Cardiac septum (tissue), 1 donor: ENCODE measurements around the gene ACTN3. TPM values are rescaled to one million over a fixed set of nuclear protein-coding genes. Genes with fewer than 3 reads are reported as not detected.
"Not testable (repeated sequence)": the region's sequence is repeated elsewhere in the genome, so short reads cannot be mapped to it uniquely, and the experiment has no call there.

ENCODE experiments used
- DNase-seq: peaks from one replicate; pipeline ENCODE4 v3.0.0-alpha.2; 2020; ENCODE audit warnings: low spot score
- intact Hi-C: fragments of 100-400 bp; cut with DNase I; formaldehyde crosslinking; loops from one replicate; pipeline ENCODE4 v1.14.0; 2022
- total RNA-seq: library from RNA; stranded (reverse); fragmentation: NEBNext Ultra II Directional; extraction: Animal tissue kit (Norgen Biotek cat#: 25700); gene quantifications from one replicate; pipeline ENCODE4 v1.2.1, GENCODE V29; 2021
- donor health status: DM: no; HTN: no; CAD: no.

Gene ACTN3
- total RNA-seq, 1 donor from 2014 or later, result 0.11 TPM

DNA sequence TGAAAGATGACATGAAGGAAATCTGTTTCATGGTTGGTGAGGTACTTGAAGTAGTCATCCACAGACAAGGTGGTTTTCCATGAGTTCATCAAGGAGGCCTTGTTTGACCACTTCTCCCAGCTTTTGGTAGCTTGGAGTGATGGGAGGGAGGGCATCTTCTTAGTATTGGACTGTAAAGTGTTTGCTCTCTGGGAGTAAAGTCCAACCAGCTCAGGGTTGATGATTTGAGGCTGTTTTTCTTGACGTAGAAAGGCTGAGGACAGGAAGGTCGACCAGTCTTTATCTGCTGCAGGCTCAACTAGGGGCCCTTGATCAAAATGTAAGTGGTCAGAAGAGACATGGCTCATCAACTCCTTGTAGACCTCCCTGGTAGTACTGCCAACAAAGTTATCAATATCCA is 44.5 kb downstream of the ACTN3 start:
- no peak for DNase-seq
- intact Hi-C loops, result loop anchor here (5.0 kb wide), 1 partner anchor 86 kb away; the partner anchor contains the start of gene RBM4B

DNA sequence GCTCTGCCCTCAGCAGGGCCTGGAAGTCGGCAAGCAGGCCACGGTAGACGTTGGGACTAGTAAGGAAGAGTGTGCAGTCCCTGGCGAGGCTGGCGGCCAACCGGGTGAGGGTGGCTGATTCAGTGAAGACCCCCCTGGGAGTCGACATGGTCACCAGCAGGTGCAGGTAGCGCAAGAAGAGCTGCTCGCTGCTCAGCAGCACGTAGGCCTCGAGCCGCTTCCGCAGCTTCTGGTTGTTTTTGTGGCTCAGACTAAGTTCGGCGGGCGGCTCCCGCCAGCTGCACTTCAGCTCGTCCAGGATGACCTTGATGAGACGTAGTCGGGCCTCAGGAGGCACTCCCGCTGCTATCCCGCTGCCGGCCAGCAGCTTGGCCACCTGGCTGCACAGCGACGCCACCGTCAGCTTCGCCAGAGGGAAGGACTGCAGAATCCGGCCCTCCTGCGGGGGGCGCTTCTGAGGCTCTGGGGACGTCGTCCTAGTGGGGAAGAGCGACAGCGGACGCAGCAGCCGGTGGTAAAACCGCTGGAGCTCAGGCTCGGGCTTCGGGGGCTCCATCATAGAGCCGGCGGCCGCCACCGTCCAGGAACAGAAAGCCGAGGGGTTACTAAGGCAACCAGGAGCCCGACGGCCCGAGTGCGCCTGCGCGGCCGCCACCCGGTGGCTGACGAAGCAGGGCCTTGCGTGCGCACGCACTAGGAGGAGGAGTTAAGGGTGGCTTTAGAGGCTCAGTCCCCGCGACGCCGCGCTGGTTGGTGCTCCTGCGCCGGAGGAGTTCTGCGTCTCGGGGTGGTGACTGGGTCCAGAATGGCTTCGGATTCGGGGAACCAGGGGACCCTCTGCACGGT is 46.0 kb downstream of the ACTN3 start, which contains the start of the genes CCDC87 and CCS:
Gene CCDC87, minus strand, starts transcription at position 607 of the 846 bp plus-strand sequence. Its CDS starts 48 bp downstream, at position 559.
Gene CCS, plus strand, starts transcription at position 729 of the 846 bp plus-strand sequence. Its CDS starts 77 bp downstream, at position 806.
- intact Hi-C loops, result loop anchor here (5.0 kb wide), 1 partner anchor 85 kb away; the partner anchor contains the start of gene RBM4B
- peak; percentile 99 for DNase-seq

- intact Hi-C loops, result loop anchor here (5.0 kb wide), 1 partner anchor 84 kb away; the partner anchor contains the start of gene RBM4B
- DNase-seq, result no peak
Measured at GRCh38 chr11:66593303-66593635, 46.6 kb downstream of the ACTN3 start.

DNA sequence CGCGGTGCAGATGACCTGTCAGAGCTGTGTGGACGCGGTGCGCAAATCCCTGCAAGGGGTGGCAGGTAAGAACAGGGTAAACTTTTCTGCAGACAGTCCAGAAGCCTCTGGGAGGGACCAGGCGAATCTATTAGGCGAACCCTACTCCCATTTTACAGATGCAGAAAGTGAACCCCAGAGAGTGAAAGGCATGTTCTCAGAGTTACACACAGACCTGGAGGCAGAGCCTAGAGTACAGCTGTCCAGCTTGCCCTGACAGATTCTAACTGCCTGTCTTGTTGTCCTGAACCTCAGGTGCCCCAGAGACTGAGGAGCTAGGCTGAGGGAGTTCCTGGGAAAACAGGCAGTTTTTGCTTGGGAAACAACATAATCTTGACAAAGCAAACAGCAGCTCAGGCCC is 46.9 kb downstream of the ACTN3 start:
- intact Hi-C loops, result loop anchor here (5.0 kb wide), 1 partner anchor 84 kb away; the partner anchor contains the start of gene RBM4B
- no peak for DNase-seq

DNA sequence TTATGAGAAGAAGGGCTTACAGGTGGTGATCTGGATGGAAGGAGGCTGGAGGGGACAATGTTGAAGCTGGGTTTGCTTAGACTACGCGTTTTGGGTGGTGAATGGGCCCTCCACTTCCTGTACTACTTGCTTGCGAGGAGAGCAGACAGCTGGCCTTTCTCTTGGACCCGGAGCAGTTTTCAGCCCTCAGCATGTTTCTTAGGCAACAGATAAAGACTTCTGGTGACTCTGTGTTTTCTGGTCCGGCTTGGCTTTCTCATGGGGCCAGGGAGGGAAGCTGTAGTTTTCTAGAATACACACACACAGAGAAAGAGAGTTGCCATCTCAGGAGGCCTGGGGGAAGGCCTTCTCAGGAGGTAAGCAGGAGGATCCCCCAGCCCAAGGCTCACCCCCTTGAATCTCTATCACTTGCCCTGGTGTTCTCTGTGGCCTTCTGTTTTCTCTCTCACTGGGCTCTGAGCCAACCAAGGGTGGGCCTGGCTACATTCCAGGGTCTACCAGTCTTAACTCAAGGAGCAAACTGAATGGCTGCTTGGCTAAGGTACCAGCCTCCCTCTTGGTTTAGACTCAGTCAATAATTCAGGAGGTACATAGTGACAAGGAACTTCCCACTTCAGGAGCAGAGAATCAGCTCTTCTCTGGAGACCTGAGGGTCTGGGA is 48.7 kb downstream of the ACTN3 start:
- DNase-seq, result no peak
- intact Hi-C loops, result no loop called here

- intact Hi-C loops, result no loop called here
- no peak for DNase-seq
Measured at GRCh38 chr11:66598993-66599392, 52.3 kb downstream of the ACTN3 start.

DNA sequence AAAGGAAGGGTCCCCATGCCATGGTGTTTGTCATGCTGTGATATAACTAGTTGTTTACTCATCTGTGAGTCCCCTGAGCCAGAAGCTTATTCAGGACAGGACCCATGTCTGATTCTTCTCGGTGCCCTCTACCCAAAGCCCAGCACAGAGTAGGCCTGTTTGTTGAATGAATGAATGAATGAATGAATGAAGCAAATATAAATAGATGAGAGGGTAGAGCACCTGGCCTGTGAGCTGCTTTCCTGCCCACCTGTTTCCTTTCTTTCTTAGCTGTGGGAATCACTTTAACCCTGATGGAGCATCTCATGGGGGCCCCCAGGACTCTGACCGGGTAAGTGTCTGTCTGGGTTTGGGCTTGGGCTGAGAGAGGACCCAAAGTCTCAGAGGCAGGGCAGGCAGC is 53.5 kb downstream of the ACTN3 start:
- DNase-seq, result no peak

GRCh38 chr11:66600631-66601233 is 54.0 kb downstream of the ACTN3 start:
- DNase-seq, result no peak

More for the DNA sequence above, 53.5 kb downstream of the ACTN3 start:
- intact Hi-C loops, result no loop called here

GRCh38 chr11:66603072-66603471 is 56.4 kb downstream of the ACTN3 start:
- intact Hi-C loops, result no loop called here
- no peak for DNase-seq

More at GRCh38 chr11:66600631-66601233, 54.0 kb downstream of the ACTN3 start:
- intact Hi-C loops, result no loop called here

- intact Hi-C loops, result no loop called here
- no peak for DNase-seq
Measured at GRCh38 chr11:66604155-66604554, 57.5 kb downstream of the ACTN3 start.

GRCh38 chr11:66606608-66607007 is 59.9 kb downstream of the ACTN3 start:
- DNase-seq, intact Hi-C loops: not testable (repeated sequence)

DNA sequence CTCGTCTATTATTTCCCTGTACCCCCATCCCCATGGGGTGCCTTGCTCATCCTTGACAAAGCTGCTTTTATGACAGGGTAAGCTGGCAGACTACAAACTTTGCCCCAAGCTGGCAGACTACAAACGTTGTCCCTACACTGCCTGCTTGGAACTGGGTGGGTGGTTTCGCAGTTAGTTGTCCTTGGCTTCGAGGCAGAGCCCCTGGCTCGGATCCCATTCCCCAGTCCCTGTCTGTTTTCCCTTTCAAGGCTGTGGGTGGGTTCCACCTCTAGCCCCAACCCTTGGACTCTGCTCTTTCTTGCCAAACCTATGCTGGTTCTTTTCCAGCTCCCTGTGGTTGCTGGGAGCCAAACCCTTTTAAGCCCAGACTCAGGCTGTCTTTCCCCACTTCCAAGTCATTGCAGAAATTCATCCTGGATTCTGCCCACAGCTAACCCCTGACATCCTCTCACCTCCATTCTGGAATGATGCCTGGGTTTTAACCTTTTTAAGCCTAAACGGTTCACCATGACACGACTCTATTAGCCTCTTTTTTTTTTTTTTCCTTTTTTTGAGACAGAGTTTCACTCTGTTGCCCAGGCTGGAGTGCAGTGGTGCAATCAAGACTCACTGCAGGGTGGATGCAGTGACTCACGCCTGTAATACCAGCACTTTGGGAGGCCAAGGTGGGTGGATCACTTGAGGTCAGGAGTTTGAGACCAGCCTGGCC is 60.6 kb downstream of the ACTN3 start:
- intact Hi-C loops, result no loop called here
- peak; percentile 82 for DNase-seq

- no peak for DNase-seq
- intact Hi-C loops, result no loop called here
Measured at GRCh38 chr11:66609721-66610617, 63.3 kb downstream of the ACTN3 start.

- intact Hi-C loops, result no loop called here
- DNase-seq, result no peak
Measured at GRCh38 chr11:66612458-66612857, 65.8 kb downstream of the ACTN3 start.

Other genes starting within 250 kb of the ACTN3 start
- 9.7 TPM for gene CD248, start 229.9 kb upstream of the ACTN3 start, total RNA-seq
- gene RIN1, start 210.5 kb upstream of the ACTN3 start, total RNA-seq, result 2.2 TPM
- gene BRMS1, start 201.8 kb upstream of the ACTN3 start, total RNA-seq, result 14.6 TPM
- 31.6 TPM for gene B4GAT1, start 199.3 kb upstream of the ACTN3 start, total RNA-seq
- gene SLC29A2, start 175.1 kb upstream of the ACTN3 start, total RNA-seq, result 8.8 TPM
- gene NPAS4, start 125.9 kb upstream of the ACTN3 start, total RNA-seq, result not detected
- 40.3 TPM for gene MRPL11, start 108.1 kb upstream of the ACTN3 start, total RNA-seq
- 7.7 TPM for gene PELI3, start 80.0 kb upstream of the ACTN3 start, total RNA-seq
- 13.2 TPM for gene DPP3, start 66.5 kb upstream of the ACTN3 start, total RNA-seq
- gene BBS1, start 36.3 kb upstream of the ACTN3 start, total RNA-seq, result 19.5 TPM
- gene ZDHHC24, start 855 bp upstream of the ACTN3 start, total RNA-seq, result 5.8 TPM
- gene CTSF, start 21.7 kb downstream of the ACTN3 start, total RNA-seq, result 57.6 TPM
- 0.43 TPM for gene CCDC87, start 46.2 kb downstream of the ACTN3 start, total RNA-seq
- 21.9 TPM for gene CCS, start 46.3 kb downstream of the ACTN3 start, total RNA-seq
- 35.2 TPM for gene RBM14, start 69.7 kb downstream of the ACTN3 start, total RNA-seq
- 60.1 TPM for gene RBM4, start 91.8 kb downstream of the ACTN3 start, total RNA-seq
- 11.1 TPM for gene RBM4B, start 131.0 kb downstream of the ACTN3 start, total RNA-seq
- 1.7 TPM for gene SPTBN2, start 182.3 kb downstream of the ACTN3 start, total RNA-seq